SH-SY5Y (cell line): ENCODE data around the gene PEX5.

Source experiments
- GATA2 ChIP-seq: IDR thresholded peaks from 2 replicates; pipeline ENCODE4 v1.6.1; 2011; ENCODE audit warnings: mild to moderate bottlenecking, low read depth, low read length
- GATA3 ChIP-seq: IDR thresholded peaks from 2 replicates; pipeline ENCODE4 v1.6.1; 2011; ENCODE audit warnings: low read depth, mild to moderate bottlenecking, low read length, moderate library complexity

DNA sequence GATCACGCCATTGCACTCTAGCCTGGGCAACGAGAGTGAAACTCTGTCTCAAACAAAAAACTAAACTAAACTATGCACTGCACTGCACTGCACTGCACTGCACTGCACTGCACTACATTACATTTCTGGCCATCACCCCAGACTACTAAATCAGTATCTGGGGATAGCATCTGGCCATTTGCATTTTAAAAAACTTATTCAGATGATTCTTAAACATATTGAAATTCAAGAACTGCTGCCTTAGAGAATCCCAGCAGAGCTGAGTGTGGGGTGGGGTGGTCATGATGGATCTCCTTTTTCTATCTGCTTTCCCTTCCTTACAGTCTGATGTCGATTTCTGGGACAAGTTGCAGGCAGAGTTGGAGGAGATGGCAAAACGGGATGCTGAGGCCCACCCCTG, 13.6 kb downstream of the PEX5 start:
- no peak for TF ChIP-seq GATA2
- TF ChIP-seq GATA3, result no peak
